ENCODE measurements around the gene FCN3.

FCN3 gene

GRCh38 chr1:27358038-27358927 lies 16.3 kb downstream of the FCN3 start:
- DNase-seq (ENCODE audit: low read depth), result no peak

DNA sequence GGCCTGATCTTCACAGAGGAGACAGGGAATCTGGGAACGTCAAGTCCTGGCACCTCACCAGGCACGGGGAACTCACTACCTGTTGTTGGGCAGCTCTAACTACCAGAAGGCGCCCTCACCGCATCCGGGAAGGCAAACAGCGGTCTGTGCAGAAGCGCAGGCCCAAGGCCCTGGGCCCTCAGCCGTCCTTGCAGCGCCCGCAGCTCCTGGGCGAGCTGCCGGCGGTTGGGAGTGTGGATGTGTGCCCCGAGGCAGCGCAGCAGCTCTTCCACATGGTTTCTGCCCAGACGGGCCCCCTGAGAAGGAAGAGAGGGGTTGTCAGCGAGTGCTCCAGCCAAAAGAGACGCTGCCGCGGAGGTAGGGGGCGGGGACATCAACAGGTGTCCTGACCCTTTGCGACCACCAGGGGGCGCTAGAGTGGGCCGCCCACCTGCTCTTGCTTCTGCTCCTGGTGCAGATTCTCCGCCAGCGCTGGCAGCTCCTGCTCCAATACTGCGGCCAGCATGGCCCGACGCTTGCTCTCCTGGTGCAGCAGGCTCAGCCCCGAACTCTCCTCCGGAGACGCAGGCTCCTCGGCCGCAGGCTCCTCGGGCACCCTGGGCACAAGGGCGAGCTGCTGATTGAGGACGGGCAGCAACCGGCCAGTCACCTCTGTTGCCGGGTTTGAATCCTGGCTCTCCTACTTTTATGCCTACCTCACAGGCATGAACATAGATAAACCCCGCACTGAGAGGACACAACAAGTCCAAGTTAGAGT lies 17.2 kb downstream of the FCN3 start:
- no peak for DNase-seq (ENCODE audit: low read depth)

- no peak for DNase-seq (ENCODE audit: low read depth)
Measured at GRCh38 chr1:27356619-27357280, 17.9 kb downstream of the FCN3 start.

GRCh38 chr1:27356277-27356618 lies 18.4 kb downstream of the FCN3 start:
- DNase-seq (ENCODE audit: low read depth), result no peak

DNA sequence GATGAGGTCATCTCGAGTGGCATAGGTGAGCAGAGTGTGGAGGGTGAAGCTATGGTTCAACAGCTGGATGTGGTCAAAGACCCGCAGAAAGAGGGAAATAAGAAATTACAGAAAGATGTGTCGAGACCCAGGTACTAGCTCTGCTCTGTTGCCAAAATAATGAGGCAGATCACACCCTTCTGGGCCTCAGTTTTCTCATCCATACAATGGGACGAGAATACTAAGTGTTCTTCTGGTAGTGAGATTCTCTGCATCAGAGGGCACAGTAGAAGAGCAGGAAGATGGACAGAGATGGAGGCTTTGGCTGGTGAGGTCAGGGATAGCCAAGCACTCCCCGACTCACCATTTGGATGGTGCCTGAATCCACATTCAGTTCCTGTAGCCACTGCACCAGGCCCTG lies 18.9 kb downstream of the FCN3 start:
- DNase-seq (ENCODE audit: low read depth), result no peak

DNA sequence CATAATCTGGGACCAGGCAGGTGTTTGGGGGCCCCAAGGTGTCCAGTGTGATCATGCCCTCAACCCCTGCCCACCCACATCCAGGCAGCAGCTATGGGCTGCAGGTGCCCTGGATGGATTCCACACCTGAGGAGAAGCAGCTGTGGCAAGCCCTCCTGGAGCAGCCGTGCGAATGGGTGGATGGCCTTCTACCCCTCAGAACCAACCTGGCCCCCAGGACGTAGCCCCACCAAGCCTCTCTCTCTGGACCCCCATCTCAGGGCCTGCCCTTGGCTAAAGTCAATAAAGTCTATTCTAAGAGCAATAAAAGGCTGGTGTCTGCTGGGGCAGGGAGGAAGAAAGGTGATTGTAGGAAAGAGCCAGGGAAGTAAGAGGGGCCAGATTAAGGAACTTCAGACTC lies 21.0 kb downstream of the FCN3 start:
- DNase-seq (ENCODE audit: low read depth), result no peak

DNA sequence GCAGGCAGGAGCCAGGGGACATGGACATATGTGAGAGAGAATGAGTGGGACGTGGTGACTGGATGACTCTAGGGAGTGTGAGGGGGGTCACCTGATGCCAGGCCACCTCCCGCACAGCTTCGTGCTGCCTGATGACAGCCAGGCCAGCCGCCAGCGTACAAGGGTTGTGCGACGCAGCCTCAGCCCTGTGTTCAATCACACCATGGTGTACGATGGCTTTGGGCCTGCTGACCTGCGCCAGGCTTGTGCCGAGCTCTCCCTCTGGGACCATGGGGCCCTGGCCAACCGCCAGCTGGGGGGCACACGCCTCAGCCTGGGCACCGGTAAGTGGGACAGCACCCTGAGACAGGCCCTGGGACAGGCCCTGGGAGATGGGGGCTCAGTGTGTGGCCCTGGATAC lies 21.5 kb downstream of the FCN3 start:
- DNase-seq (ENCODE audit: low read depth), result no peak

GRCh38 chr1:27351541-27352107 lies 23.0 kb downstream of the FCN3 start:
- no peak for DNase-seq (ENCODE audit: low read depth)

DNA sequence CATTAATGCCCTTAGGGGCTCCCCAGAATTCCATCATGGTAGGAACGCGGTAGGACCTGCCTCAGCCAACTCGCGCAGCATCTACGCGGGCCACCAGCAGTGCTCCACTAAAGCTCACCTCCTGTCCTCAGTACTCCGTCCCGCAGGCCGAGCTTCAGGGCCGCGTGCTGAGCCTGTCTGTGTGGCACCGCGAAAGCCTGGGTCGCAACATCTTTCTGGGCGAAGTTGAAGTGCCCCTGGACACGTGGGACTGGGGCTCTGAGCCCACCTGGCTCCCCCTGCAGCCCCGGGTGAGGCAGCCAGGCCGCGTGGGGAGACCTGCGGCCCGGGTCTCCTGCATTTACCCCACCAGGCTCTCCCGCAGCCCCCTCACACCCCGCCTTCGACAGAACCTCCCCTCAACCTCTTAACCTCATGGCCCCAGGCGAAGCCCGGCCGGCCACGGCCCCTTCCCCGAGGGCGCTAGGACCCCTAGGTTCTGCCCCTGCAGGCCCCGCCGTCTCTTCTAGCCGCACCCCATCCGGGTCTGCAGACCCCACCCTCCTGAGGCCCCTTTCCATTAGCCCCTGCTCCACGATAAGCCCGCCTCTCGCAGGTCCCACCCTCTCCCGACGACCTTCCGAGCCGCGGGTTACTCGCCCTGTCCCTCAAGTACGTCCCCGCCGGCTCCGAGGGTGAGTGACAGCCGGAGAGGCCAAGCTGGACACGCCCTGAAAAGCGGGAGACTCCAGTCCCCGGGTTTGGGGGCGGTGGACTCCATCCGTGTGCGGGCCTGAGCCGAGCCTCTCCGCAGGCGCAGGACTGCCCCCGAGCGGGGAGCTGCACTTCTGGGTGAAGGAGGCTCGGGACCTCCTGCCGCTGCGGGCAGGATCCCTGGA lies 23.7 kb downstream of the FCN3 start:
- DNase-seq (ENCODE audit: low read depth), result no peak

DNA sequence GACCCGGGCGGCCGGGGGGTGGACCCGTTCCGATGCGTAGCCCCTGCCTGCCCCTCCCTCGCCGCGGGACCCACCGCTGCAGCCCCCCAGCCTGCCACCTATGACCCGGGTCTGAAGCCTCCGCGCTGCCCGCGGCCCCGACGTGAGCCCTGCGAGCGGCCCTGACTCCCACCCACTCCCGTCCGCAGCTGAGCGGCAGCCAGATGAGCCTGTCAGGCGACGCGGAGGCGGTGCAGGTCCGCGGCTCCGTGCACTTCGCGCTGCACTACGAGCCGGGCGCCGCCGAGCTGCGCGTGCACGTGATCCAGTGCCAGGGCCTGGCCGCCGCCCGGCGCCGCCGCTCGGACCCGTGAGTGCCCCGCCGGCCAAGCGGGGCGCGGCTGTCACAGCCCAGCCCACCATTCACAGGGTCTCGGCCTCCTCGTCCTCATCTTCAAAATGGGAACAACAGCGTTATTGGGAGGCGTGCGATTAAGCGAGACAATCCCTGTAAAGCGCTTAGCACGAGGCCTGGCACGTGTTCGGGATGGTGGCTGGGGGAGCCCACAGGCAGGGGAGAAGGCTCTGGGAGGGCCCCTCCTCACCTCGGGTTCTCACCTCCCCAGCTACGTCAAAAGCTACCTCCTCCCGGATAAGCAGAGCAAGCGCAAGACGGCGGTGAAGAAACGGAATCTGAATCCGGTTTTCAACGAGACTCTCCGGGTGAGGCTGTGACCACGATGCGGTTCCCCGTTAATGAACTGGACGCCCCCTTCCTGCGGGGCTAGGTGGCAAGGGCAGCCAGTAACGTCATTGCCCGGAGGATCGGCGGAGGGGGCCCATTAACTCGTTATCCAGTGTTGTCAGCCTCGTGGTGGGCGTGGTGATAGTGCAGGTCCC lies 24.6 kb downstream of the FCN3 start:
- DNase-seq (ENCODE audit: low read depth), result no peak

GRCh38 chr1:27348861-27349783 lies 25.5 kb downstream of the FCN3 start:
- DNase-seq (ENCODE audit: low read depth), result no peak

DNA sequence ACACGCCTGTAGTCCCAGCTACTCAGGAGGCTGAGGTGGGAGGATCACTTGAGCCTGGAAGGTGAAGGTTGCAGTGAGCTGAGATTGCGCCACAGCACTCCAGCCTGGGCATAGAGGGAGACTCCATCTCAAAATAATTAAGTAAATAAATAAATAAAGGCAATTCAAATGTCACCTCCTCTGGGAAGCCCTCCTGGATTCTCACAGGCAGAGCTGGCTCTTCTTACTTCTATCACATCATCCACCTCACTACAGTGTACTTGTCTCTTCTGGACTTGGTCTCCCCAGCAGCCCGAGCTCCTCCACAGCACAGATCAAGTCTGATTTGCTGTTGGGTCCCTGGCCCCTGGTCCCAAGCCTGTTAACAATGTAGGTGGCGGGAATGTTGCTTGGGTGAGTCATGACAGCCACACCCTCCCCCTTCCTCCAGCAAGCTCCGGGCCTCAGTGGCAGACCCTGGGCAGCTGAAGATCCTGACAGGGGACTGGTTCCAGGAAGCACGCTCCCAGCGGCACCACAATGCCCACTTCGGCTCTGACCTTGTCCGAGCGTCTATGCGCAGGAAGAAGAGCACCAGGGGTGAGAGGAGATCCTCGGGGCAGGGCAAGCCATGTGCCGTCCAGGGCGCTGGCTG lies 27.5 kb downstream of the FCN3 start:
- no peak for DNase-seq (ENCODE audit: low read depth)

DNA sequence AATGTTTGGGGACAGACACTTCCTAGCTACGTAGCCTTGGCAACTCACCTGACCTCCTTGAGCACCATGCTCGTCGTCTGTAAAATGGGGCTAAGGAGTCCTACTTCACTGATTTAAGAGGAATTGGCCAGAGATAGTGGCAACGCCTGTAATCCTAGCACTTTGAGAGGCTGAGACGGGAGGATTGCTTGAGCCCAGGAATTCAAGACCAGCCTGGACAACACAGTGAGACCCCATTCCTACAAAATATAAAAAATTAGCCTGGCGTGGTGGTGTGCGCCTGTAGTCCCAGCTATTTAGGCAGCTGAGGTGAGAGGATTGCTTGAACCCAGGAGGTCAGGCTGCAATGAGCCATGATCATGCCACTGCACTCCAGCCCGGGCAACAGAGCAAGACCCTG lies 28.3 kb downstream of the FCN3 start:
- no peak for DNase-seq (ENCODE audit: low read depth)

DNA sequence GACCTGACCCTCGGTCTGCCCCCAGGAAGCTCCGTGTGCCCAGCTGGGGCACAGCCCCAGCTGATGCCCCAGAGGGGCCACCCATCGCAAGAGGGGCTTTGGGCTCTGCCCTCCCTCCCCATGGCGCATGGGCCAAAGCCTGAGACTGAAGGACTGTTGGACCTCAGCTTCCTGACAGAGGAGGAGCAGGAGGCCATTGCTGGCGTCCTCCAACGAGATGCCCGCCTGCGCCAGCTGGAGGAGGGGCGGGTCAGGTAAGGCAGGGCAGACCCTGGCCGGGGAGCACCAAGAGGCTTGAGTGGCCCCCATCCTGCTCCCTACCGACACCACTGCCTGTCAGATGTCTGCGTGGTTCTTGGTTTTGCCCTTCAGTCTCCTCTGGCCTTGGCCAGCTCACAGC lies 29.4 kb downstream of the FCN3 start:
- no peak for DNase-seq (ENCODE audit: low read depth)

DNA sequence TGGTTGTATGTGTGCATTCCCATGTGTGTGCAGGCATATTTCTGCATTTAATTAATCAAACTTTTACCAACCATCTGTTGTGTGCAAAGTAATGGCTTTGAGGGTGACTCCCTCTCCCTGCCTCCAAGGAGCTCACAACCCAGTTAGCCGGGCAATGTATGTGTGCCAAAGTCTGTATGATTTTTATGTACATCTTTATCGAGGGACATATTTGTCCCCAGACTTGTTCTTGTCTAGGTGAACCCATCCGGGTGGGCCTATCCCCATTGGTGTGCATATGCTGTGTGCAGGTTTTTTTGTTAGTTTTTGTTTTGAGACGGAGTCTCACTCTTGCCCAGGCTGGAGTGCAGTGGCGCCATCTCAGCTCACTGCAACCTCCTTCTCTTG lies 31.0 kb downstream of the FCN3 start:
- no peak for DNase-seq (ENCODE audit: low read depth)

DNA sequence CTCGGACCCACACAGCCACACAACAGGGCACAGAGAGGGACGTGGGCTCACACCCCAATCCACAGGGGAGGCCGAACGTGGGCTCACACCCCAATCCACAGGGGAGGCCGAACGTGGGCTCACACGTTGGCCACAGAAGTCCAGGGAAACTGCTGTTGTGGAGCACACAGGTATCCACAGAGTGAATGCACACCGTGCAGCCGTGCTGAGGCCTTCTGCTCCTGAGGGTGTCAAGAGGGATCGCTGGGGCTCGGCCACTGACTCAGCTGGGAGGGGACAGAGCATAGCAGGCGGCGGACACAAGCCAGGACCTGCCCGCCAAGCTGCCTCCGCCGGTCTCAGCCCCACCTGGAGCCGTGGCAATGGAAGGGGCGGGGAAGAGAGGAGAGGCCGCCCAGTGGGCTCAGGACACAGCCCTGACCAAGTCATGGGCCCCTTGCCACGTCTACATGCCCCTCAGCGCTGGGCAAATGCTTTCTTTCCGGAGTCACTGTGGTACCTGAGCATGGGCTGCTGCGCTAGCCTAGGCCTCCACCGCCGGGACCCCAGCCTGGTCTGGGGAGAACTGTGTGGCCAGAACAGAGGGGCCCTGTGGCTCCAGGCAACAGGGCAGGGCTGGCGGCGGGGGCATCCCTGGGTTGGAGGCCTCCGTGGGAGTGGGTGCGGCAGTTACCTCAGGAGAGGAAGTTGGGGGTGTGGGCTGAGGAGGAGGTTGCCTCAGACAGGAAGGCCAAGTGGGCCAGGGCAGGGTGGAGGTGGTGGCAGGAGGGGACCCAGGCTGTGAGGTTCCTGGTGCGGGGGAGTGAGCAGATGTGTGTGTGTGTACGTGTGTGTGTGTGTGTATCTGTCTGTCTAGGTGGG lies 31.6 kb downstream of the FCN3 start:
- no peak for DNase-seq (ENCODE audit: low read depth)

DNA sequence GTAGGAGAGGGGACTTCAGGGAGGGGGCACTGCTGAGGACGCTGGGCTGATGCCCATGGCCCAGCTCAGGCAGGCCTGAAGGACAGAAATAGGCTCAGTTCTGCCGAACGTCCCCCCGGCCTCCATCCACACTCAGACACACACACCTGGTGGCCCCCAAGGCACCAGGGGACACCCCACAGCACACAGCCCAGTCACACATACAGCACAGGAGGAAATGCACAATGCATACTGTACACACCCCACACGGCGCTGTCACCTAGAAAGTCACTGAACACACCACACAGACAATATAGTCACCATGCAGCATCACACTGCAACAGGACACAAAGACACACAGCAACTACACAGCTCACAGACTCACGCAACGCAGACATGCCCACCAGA lies 32.2 kb downstream of the FCN3 start:
- no peak for DNase-seq (ENCODE audit: low read depth)

All from GM04503 (cell line).